GM23338 (cell line): Measurements from ENCODE around the gene OTOG. TPM values are rescaled to one million over a fixed set of nuclear protein-coding genes. Genes with fewer than 3 reads are reported as not detected.

Experiments
- ATAC-seq: fragments of 200-7000 bp; cut with Tn5 transposase; 3 replicates; pipeline ENCODE4 v1.9.1; 2020
- DNase-seq: peaks from one replicate; pipeline ENCODE4 v3.0.0-alpha.2; 2015; ENCODE audit warnings: low spot score
- H2AFZ ChIP-seq: fragments of 200-600 bp; sonication (generic); 2 replicates; pipeline ENCODE4 v1.8.0; 2016; ENCODE audit warnings: antibody characterized with exemption, mild to moderate bottlenecking, moderate library complexity
- H3F3A ChIP-seq: fragments of 200-600 bp; sonication (generic); replicated peaks from 2 replicates; pipeline ENCODE4 v1.8.0; 2017; ENCODE audit warnings: antibody characterized with exemption, mixed run types, low read depth
- H3K27ac ChIP-seq: fragments of 200-600 bp; sonication (generic); 2 replicates; pipeline ENCODE4 v1.6.1; 2016; ENCODE audit warnings: low read depth
- H3K27me3 ChIP-seq: fragments of 200-600 bp; sonication (generic); 2 replicates; pipeline ENCODE4 v1.8.0; 2016; ENCODE audit warnings: mild to moderate bottlenecking, mixed run types, moderate library complexity; ENCODE audit not compliant: insufficient read depth
- H3K36me3 ChIP-seq: fragments of 200-600 bp; sonication (generic); 2 replicates; pipeline ENCODE4 v1.8.0; 2016; ENCODE audit warnings: mild to moderate bottlenecking; ENCODE audit not compliant: insufficient read depth
- H3K4me1 ChIP-seq: fragments of 200-600 bp; sonication (generic); 2 replicates; pipeline ENCODE4 v1.8.0; 2016; ENCODE audit warnings: mild to moderate bottlenecking, moderate library complexity; ENCODE audit not compliant: insufficient read depth
- H3K4me2 ChIP-seq: fragments of 200-600 bp; sonication (generic); 2 replicates; pipeline ENCODE4 v1.7.1; 2017; ENCODE audit warnings: mixed run types
- H3K4me3 ChIP-seq: fragments of 200-600 bp; sonication (generic); 2 replicates; pipeline ENCODE4 v1.6.1; 2016; ENCODE audit warnings: mixed run types
- H3K79me2 ChIP-seq: fragments of 200-600 bp; sonication (generic); replicated peaks from 2 replicates; pipeline ENCODE4 v1.8.0; 2017; ENCODE audit warnings: mild to moderate bottlenecking; ENCODE audit not compliant: insufficient read depth
- H3K9me2 ChIP-seq: fragments of 200-600 bp; sonication (generic); 2 replicates; pipeline ENCODE4 v1.8.0; 2017; ENCODE audit not compliant: insufficient read depth
- H4K20me1 ChIP-seq: fragments of 200-600 bp; sonication (generic); replicated peaks from 2 replicates; pipeline ENCODE4 v1.8.0; 2017; ENCODE audit warnings: mild to moderate bottlenecking; ENCODE audit not compliant: insufficient read depth
- H3K27ac Mint-ChIP-seq: 2 replicates; pipeline ENCODE4 v1.8.0; 2020; ENCODE audit warnings: inconsistent platforms, mild to moderate bottlenecking, moderate library complexity, mixed read lengths
- H3K27me3 Mint-ChIP-seq: 3 replicates; pipeline ENCODE4 v1.8.0; 2022; ENCODE audit warnings: low read depth, mild to moderate bottlenecking, moderate library complexity, mixed read lengths, inconsistent platforms; ENCODE audit not compliant: insufficient read depth, poor library complexity
- H3K36me3 Mint-ChIP-seq: 3 replicates; pipeline ENCODE4 v1.8.0; 2021; ENCODE audit warnings: low read depth, mild to moderate bottlenecking, inconsistent platforms, moderate library complexity, mixed read lengths
- H3K4me1 Mint-ChIP-seq: 3 replicates; pipeline ENCODE4 v1.8.0; 2020; ENCODE audit warnings: mild to moderate bottlenecking, inconsistent platforms, mixed read lengths
- H3K4me3 Mint-ChIP-seq: 3 replicates; pipeline ENCODE4 v1.8.0; 2021; ENCODE audit warnings: moderate library complexity, mild to moderate bottlenecking, inconsistent platforms, mixed read lengths
- H3K9me3 Mint-ChIP-seq: 3 replicates; pipeline ENCODE4 v1.8.0; 2020; ENCODE audit warnings: moderate library complexity, mild to moderate bottlenecking, inconsistent platforms, mixed read lengths
- CREB1 ChIP-seq: fragments of 250-450 bp; sonication (Bioruptor Pico); IDR thresholded peaks from 2 replicates; pipeline ENCODE4 v1.5.0; 2020; ENCODE audit warnings: low read depth, mild to moderate bottlenecking, moderate library complexity
- CTCF ChIP-seq, 2 experiments: fragments of 200-600 bp in 1 of 2; sonication (generic) in 1 of 2; conservative IDR thresholded peaks; 2 replicates each; pipeline versions ENCODE4 v1.5.1 to v1.6.1; 2016 to 2017; ENCODE audit warnings: antibody characterized with exemption in 2 of 2, low read depth in 2 of 2, mild to moderate bottlenecking in 2 of 2, moderate library complexity in 1 of 2
- EZH2 ChIP-seq: fragments of 200-600 bp; sonication (generic); IDR thresholded peaks from one replicate; pipeline ENCODE4 v1.8.0; 2017; ENCODE audit warnings: antibody characterized with exemption, mild to moderate bottlenecking, low read depth; ENCODE audit not compliant: unreplicated experiment
- EZH2phosphoT487 ChIP-seq: fragments of 200-600 bp; sonication (generic); IDR thresholded peaks from one replicate; pipeline ENCODE4 v1.8.1; 2018; ENCODE audit warnings: antibody characterized with exemption; ENCODE audit not compliant: unreplicated experiment
- JUNB ChIP-seq: IDR thresholded peaks from one replicate; pipeline ENCODE4 v1.6.1; 2016; ENCODE audit warnings: antibody characterized with exemption; ENCODE audit not compliant: unreplicated experiment
- REST ChIP-seq: IDR thresholded peaks from one replicate; pipeline ENCODE4 v1.6.1; 2018; ENCODE audit warnings: antibody characterized with exemption; ENCODE audit not compliant: unreplicated experiment
- STAT1 ChIP-seq: IDR thresholded peaks from one replicate; pipeline ENCODE4 v1.6.1; 2016; ENCODE audit warnings: antibody characterized with exemption; ENCODE audit not compliant: unreplicated experiment
- ZNF331 ChIP-seq: fragments of 250-450 bp; sonication (Bioruptor Pico); IDR thresholded peaks from 2 replicates; pipeline ENCODE4 v1.5.0; 2020; ENCODE audit warnings: low read depth, mild to moderate bottlenecking, moderate library complexity
- polyA plus RNA-seq: library from polyadenylated mRNA; unstranded; fragments of >200 nt; fragmentation: Nextera tagmentation; extraction: Ambion mirVana; gene quantifications from 2 replicates; pipeline ENCODE4 v1.2.1, GENCODE V29; 2016
- total RNA-seq: library from RNA; depleted of rRNA; stranded (reverse); fragments of >200 nt; shearing (Covaris generic); gene quantifications from 2 replicates; pipeline ENCODE4 v1.2.3, GENCODE V29; 2014
- TF ChIP-seq, protein P1 (sequence below): fragments of 250-450 bp; sonication (Bioruptor Pico); IDR thresholded peaks from 2 replicates; pipeline ENCODE4 v1.5.0; 2020; ENCODE audit warnings: mild to moderate bottlenecking, moderate library complexity

Gene OTOG
- total and polyA plus RNA-seq, 2 experiments from 2014 or later, result 0.40 to 0.52 TPM

- no peak for TF ChIP-seq REST
- no peak for TF ChIP-seq CREB1
- TF ChIP-seq CTCF (conservative IDR thresholded peaks at IDR 0.05; ENCODE audit: low read depth in 2 of 2), result no peak
- no peak for TF ChIP-seq STAT1
Measured at GRCh38 chr11:17693531-17693930, 146.5 kb downstream of the OTOG start (continued).

GRCh38 chr11:17694494-17695110 lies 147.5 kb downstream of the OTOG start:
- Histone ChIP-seq H3K27ac (no peak overlapping the region), H3K79me2 (no peaks in the 10 kb centered on the region), H3K4me3 (no peak overlapping the region), H3K36me3 (no peaks in the 10 kb centered on the region), H3F3A (no peaks in the 10 kb centered on the region), H3K4me2 (no peak overlapping the region), H2AFZ (no peak overlapping the region), H3K4me1 (no peaks in the 10 kb centered on the region), H4K20me1 (peaks cover 3% of the 10 kb centered on the region; the same call in 1 of the 2 replicates), H3K27me3 (peaks cover 57% of the 10 kb centered on the region), H3K9me2 (no peaks in the 10 kb centered on the region)
- H3K4me3 Mint-ChIP-seq, result peak overlapping the region; percentile 66; the same call in 1 of the 3 replicates
- ATAC-seq (no peak), DNase-seq (no peak)
- 0 out of 3 replicates have a peak, but pooled peaks cover 4% of the 10 kb centered on the region for H3K4me1 Mint-ChIP-seq
- no peak overlapping the region for H3K27ac Mint-ChIP-seq
- H3K9me3 Mint-ChIP-seq, result no peaks in the 10 kb centered on the region
- no peaks in the 10 kb centered on the region for H3K36me3 Mint-ChIP-seq
- H3K27me3 Mint-ChIP-seq, result peaks cover 28% of the 10 kb centered on the region
- TF ChIP-seq JUNB, result no peak
- TF ChIP-seq EZH2, result no peak
- no peak for TF ChIP-seq REST
- TF ChIP-seq, protein P1, sequence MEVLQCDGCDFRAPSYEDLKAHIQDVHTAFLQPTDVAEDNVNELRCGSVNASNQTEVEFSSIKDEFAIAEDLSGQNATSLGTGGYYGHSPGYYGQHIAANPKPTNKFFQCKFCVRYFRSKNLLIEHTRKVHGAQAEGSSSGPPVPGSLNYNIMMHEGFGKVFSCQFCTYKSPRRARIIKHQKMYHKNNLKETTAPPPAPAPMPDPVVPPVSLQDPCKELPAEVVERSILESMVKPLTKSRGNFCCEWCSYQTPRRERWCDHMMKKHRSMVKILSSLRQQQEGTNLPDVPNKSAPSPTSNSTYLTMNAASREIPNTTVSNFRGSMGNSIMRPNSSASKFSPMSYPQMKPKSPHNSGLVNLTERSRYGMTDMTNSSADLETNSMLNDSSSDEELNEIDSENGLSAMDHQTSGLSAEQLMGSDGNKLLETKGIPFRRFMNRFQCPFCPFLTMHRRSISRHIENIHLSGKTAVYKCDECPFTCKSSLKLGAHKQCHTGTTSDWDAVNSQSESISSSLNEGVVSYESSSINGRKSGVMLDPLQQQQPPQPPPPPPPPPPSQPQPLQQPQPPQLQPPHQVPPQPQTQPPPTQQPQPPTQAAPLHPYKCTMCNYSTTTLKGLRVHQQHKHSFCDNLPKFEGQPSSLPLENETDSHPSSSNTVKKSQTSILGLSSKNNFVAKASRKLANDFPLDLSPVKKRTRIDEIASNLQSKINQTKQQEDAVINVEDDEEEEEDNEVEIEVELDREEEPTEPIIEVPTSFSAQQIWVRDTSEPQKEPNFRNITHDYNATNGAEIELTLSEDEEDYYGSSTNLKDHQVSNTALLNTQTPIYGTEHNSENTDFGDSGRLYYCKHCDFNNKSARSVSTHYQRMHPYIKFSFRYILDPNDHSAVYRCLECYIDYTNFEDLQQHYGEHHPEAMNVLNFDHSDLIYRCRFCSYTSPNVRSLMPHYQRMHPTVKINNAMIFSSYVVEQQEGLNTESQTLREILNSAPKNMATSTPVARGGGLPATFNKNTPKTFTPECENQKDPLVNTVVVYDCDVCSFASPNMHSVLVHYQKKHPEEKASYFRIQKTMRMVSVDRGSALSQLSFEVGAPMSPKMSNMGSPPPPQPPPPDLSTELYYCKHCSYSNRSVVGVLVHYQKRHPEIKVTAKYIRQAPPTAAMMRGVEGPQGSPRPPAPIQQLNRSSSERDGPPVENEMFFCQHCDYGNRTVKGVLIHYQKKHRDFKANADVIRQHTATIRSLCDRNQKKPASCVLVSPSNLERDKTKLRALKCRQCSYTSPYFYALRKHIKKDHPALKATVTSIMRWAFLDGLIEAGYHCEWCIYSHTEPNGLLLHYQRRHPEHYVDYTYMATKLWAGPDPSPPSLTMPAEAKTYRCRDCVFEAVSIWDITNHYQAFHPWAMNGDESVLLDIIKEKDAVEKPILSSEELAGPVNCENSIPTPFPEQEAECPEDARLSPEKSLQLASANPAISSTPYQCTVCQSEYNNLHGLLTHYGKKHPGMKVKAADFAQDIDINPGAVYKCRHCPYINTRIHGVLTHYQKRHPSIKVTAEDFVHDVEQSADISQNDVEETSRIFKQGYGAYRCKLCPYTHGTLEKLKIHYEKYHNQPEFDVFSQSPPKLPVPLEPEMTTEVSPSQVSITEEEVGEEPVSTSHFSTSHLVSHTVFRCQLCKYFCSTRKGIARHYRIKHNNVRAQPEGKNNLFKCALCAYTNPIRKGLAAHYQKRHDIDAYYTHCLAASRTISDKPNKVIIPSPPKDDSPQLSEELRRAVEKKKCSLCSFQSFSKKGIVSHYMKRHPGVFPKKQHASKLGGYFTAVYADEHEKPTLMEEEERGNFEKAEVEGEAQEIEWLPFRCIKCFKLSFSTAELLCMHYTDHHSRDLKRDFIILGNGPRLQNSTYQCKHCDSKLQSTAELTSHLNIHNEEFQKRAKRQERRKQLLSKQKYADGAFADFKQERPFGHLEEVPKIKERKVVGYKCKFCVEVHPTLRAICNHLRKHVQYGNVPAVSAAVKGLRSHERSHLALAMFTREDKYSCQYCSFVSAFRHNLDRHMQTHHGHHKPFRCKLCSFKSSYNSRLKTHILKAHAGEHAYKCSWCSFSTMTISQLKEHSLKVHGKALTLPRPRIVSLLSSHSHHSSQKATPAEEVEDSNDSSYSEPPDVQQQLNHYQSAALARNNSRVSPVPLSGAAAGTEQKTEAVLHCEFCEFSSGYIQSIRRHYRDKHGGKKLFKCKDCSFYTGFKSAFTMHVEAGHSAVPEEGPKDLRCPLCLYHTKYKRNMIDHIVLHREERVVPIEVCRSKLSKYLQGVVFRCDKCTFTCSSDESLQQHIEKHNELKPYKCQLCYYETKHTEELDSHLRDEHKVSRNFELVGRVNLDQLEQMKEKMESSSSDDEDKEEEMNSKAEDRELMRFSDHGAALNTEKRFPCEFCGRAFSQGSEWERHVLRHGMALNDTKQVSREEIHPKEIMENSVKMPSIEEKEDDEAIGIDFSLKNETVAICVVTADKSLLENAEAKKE (CRISPR knock-in tag), result no peak
- no peak for TF ChIP-seq EZH2phosphoT487
- no peak for TF ChIP-seq ZNF331 (CRISPR knock-in tag)
